ENCODE results near the gene ROBO2.

Gene ROBO2

GRCh38 chr3:77530870-77531269, 491.0 kb downstream of the ROBO2 start:
- no peaks in the 10 kb centered on the region for H3K27me3 ChIP-seq (ENCODE audit: insufficient read depth, low read length)
- no peak overlapping the region for H2AFZ ChIP-seq (ENCODE audit: low read length)
- no peaks in the 10 kb centered on the region for H3F3A ChIP-seq (ENCODE audit: insufficient read depth, low read length)
- H3K36me3 ChIP-seq (ENCODE audit: insufficient read depth, low read length): no peaks in the 10 kb centered on the region
- no peak overlapping the region for H3K27ac ChIP-seq (ENCODE audit: low read depth, low read length, poor library complexity, severe bottlenecking)
- H3K79me2 ChIP-seq (ENCODE audit: insufficient read depth, low read length): no peaks in the 10 kb centered on the region
- TF ChIP-seq CTCF (IDR thresholded peaks at IDR 0.05; ENCODE audit: low read length) (no peak), EZH2 (IDR thresholded peaks at IDR 0.05; ENCODE audit: borderline replicate concordance, low read length) (no peak)
- no peak overlapping the region for H3K9ac ChIP-seq (ENCODE audit: low read length)
- H3K9me3 ChIP-seq (ENCODE audit: low read length): no peaks in the 10 kb centered on the region
- no peaks in the 10 kb centered on the region for H3K4me1 ChIP-seq (ENCODE audit: insufficient read depth, low read length, severe bottlenecking)
- H3K9me2 ChIP-seq (ENCODE audit: low read depth, low read length): no peaks in the 10 kb centered on the region
- H4K20me1 ChIP-seq (ENCODE audit: insufficient read depth, low read length): no peaks in the 10 kb centered on the region
- no peak overlapping the region for H3K4me2 ChIP-seq (ENCODE audit: low read length)
- H3K4me3 ChIP-seq (ENCODE audit: low read depth, low read length, poor library complexity, severe bottlenecking): no peak overlapping the region

GRCh38 chr3:77535116-77535515, 495.2 kb downstream of the ROBO2 start:
- TF ChIP-seq EZH2 (IDR thresholded peaks at IDR 0.05; ENCODE audit: borderline replicate concordance, low read length) (no peak), CTCF (IDR thresholded peaks at IDR 0.05; ENCODE audit: low read length) (no peak)
- Histone ChIP-seq H3K9me2 (ENCODE audit: low read depth, low read length) (no peaks in the 10 kb centered on the region), H3K36me3 (ENCODE audit: insufficient read depth, low read length) (no peaks in the 10 kb centered on the region), H3K4me2 (ENCODE audit: low read length) (no peak overlapping the region), H3K4me3 (ENCODE audit: low read depth, low read length, poor library complexity, severe bottlenecking) (no peak overlapping the region), H3K79me2 (ENCODE audit: insufficient read depth, low read length) (no peaks in the 10 kb centered on the region), H3F3A (ENCODE audit: insufficient read depth, low read length) (no peaks in the 10 kb centered on the region), H3K9me3 (ENCODE audit: low read length) (no peaks in the 10 kb centered on the region), H4K20me1 (ENCODE audit: insufficient read depth, low read length) (no peaks in the 10 kb centered on the region), H3K9ac (ENCODE audit: low read length) (no peak overlapping the region), H3K27me3 (ENCODE audit: insufficient read depth, low read length) (no peaks in the 10 kb centered on the region), H3K4me1 (ENCODE audit: insufficient read depth, low read length, severe bottlenecking) (no peaks in the 10 kb centered on the region), H2AFZ (ENCODE audit: low read length) (no peak overlapping the region), H3K27ac (ENCODE audit: low read depth, low read length, poor library complexity, severe bottlenecking) (no peak overlapping the region)

- Histone ChIP-seq H3K27ac (ENCODE audit: low read depth, low read length, poor library complexity, severe bottlenecking) (no peak overlapping the region), H3F3A (ENCODE audit: insufficient read depth, low read length) (no peaks in the 10 kb centered on the region), H3K9me2 (ENCODE audit: low read depth, low read length) (no peaks in the 10 kb centered on the region), H3K9ac (ENCODE audit: low read length) (no peak overlapping the region), H3K36me3 (ENCODE audit: insufficient read depth, low read length) (no peaks in the 10 kb centered on the region), H3K4me3 (ENCODE audit: low read depth, low read length, poor library complexity, severe bottlenecking) (no peak overlapping the region), H3K4me1 (ENCODE audit: insufficient read depth, low read length, severe bottlenecking) (no peaks in the 10 kb centered on the region), H3K4me2 (ENCODE audit: low read length) (no peak overlapping the region), H4K20me1 (ENCODE audit: insufficient read depth, low read length) (no peaks in the 10 kb centered on the region), H3K27me3 (ENCODE audit: insufficient read depth, low read length) (no peaks in the 10 kb centered on the region), H3K9me3 (ENCODE audit: low read length) (no peaks in the 10 kb centered on the region), H2AFZ (ENCODE audit: low read length) (no peak overlapping the region), H3K79me2 (ENCODE audit: insufficient read depth, low read length) (no peaks in the 10 kb centered on the region)
- no peak for TF ChIP-seq CTCF (IDR thresholded peaks at IDR 0.05; ENCODE audit: low read length)
- no peak for TF ChIP-seq EZH2 (IDR thresholded peaks at IDR 0.05; ENCODE audit: borderline replicate concordance, low read length)
Observed at GRCh38 chr3:77536038-77536775, 496.3 kb downstream of the ROBO2 start.
